Measurements from ENCODE around the gene MYH11.
A peak's percentile ranks its signal among the peaks of the same experiment; 100 is the strongest.

Gene MYH11

GRCh38 chr16:15777533-15778203, 79.2 kb downstream of the MYH11 start:
- DNase-seq (ENCODE audit: low spot score) = peak; percentile 72

GRCh38 chr16:15776572-15776971, 80.3 kb downstream of the MYH11 start:
- no peak for DNase-seq (ENCODE audit: low spot score)

GRCh38 chr16:15775663-15776304, 81.0 kb downstream of the MYH11 start:
- no peak for DNase-seq (ENCODE audit: low spot score)

- peak; percentile 42 for DNase-seq (ENCODE audit: low spot score)
Measured at GRCh38 chr16:15775209-15775608, 81.6 kb downstream of the MYH11 start.

GRCh38 chr16:15773968-15774367, 82.9 kb downstream of the MYH11 start:
- DNase-seq (ENCODE audit: low spot score) = no peak

GRCh38 chr16:15772579-15773293, 84.1 kb downstream of the MYH11 start:
- DNase-seq (ENCODE audit: low spot score) = no peak

GRCh38 chr16:15771694-15772093, 85.1 kb downstream of the MYH11 start:
- no peak for DNase-seq (ENCODE audit: low spot score)

GRCh38 chr16:15770512-15770911, 86.3 kb downstream of the MYH11 start:
- no peak for DNase-seq (ENCODE audit: low spot score)

- no peak for DNase-seq (ENCODE audit: low spot score)
Measured at GRCh38 chr16:15770107-15770506, 86.7 kb downstream of the MYH11 start.

- DNase-seq (ENCODE audit: low spot score) = no peak
Measured at GRCh38 chr16:15769239-15769638, 87.6 kb downstream of the MYH11 start.

GRCh38 chr16:15768201-15768600, 88.6 kb downstream of the MYH11 start:
- DNase-seq (ENCODE audit: low spot score) = no peak

- DNase-seq (ENCODE audit: low spot score) = no peak
Measured at GRCh38 chr16:15766918-15767317, 89.9 kb downstream of the MYH11 start.

GRCh38 chr16:15765880-15766279, 90.9 kb downstream of the MYH11 start:
- peak; percentile 70 for DNase-seq (ENCODE audit: low spot score)

GRCh38 chr16:15765116-15765515, 91.7 kb downstream of the MYH11 start:
- no peak for DNase-seq (ENCODE audit: low spot score)

- no peak for DNase-seq (ENCODE audit: low spot score)
Measured at GRCh38 chr16:15764112-15764511, 92.7 kb downstream of the MYH11 start.

- no peak for DNase-seq (ENCODE audit: low spot score)
Measured at GRCh38 chr16:15760129-15760528, 96.7 kb downstream of the MYH11 start.

GRCh38 chr16:15759070-15759469, 97.8 kb downstream of the MYH11 start:
- DNase-seq (ENCODE audit: low spot score) = no peak

- no peak for DNase-seq (ENCODE audit: low spot score)
Measured at GRCh38 chr16:15757630-15758251, 99.1 kb downstream of the MYH11 start.

GRCh38 chr16:15757077-15757386, 99.8 kb downstream of the MYH11 start:
- no peak for DNase-seq (ENCODE audit: low spot score)

- DNase-seq (ENCODE audit: low spot score) = no peak
Measured at GRCh38 chr16:15754821-15755534, 101.8 kb downstream of the MYH11 start.

GRCh38 chr16:15752717-15753488, 103.9 kb downstream of the MYH11 start:
- DNase-seq (ENCODE audit: low spot score) = no peak

- no peak for DNase-seq (ENCODE audit: low spot score)
Measured at GRCh38 chr16:15751940-15752339, 104.9 kb downstream of the MYH11 start.

Measured in SW480 (cell line).